ENCODE data around the gene NCK1.
A peak's percentile ranks its signal among the peaks of the same experiment; 100 is the strongest.
"Not testable (repeated sequence)": the region's sequence is repeated elsewhere in the genome, so short reads cannot be mapped to it uniquely, and the experiment has no call there.

Gene NCK1

GRCh38 chr3:136949708-136950107 is 87.7 kb downstream of the NCK1 start:
- DNase-seq: peak; percentile 6 to 27

GRCh38 chr3:136950623-136951022 is 88.6 kb downstream of the NCK1 start:
- no peak for DNase-seq

GRCh38 chr3:136952292-136952691 is 90.3 kb downstream of the NCK1 start:
- no peak for DNase-seq

GRCh38 chr3:136954251-136954650 is 92.2 kb downstream of the NCK1 start:
- DNase-seq: peak; percentile 67

- DNase-seq: no peak
Measured at GRCh38 chr3:136954980-136955780, 93.2 kb downstream of the NCK1 start.

- DNase-seq: no peak
Measured at GRCh38 chr3:136955813-136956212, 93.8 kb downstream of the NCK1 start.

GRCh38 chr3:136956971-136957370 is 95.0 kb downstream of the NCK1 start:
- DNase-seq: no peak

- DNase-seq: no peak
Measured at GRCh38 chr3:136957751-136958288, 95.8 kb downstream of the NCK1 start, which contains the start of gene IL20RB. TSS of gene IL20RB (plus strand) at chr3:136957983. CDS start at chr3:136958114, 131 bp downstream.

GRCh38 chr3:136958939-136959338 is 96.9 kb downstream of the NCK1 start:
- no peak for DNase-seq

- DNase-seq: no peak
Measured at GRCh38 chr3:136959599-136959998, 97.6 kb downstream of the NCK1 start.

- DNase-seq: no peak
Measured at GRCh38 chr3:136960838-136961836, 99.1 kb downstream of the NCK1 start.

GRCh38 chr3:136962927-136963326 is 100.9 kb downstream of the NCK1 start:
- DNase-seq: no peak

GRCh38 chr3:136969539-136969938 is 107.5 kb downstream of the NCK1 start:
- not testable (repeated sequence) for DNase-seq

GRCh38 chr3:136973352-136973751 is 111.3 kb downstream of the NCK1 start:
- no peak for DNase-seq

GRCh38 chr3:136974670-136975069 is 112.7 kb downstream of the NCK1 start:
- DNase-seq: no peak

- no peak for DNase-seq
Measured at GRCh38 chr3:136979204-136979603, 117.2 kb downstream of the NCK1 start.

- DNase-seq: no peak
Measured at GRCh38 chr3:136979684-136980083, 117.7 kb downstream of the NCK1 start.

- no peak for DNase-seq
Measured at GRCh38 chr3:136982033-136982432, 120.0 kb downstream of the NCK1 start.

GRCh38 chr3:136982520-136983138 is 120.6 kb downstream of the NCK1 start:
- DNase-seq: no peak

- no peak for DNase-seq
Measured at GRCh38 chr3:136984837-136985236, 122.8 kb downstream of the NCK1 start.

GRCh38 chr3:136987398-136987980 is 125.5 kb downstream of the NCK1 start:
- not testable (repeated sequence) for DNase-seq

- no peak for DNase-seq
Measured at GRCh38 chr3:136988651-136989050, 126.6 kb downstream of the NCK1 start.

Measured in AML-193 (cell line).